VCaP (cell line): ENCODE measurements around the gene SMYD1.

Experiments used
- H3K27ac ChIP-seq: fragments of 450-650 bp; 2 replicates; pipeline ENCODE4 v1.5.1; 2017
- CTCF ChIP-seq: fragments of 450-650 bp; conservative IDR thresholded peaks from 2 replicates; pipeline ENCODE4 v1.5.1; 2017; ENCODE audit warnings: mild to moderate bottlenecking, moderate library complexity

Gene SMYD1

DNA sequence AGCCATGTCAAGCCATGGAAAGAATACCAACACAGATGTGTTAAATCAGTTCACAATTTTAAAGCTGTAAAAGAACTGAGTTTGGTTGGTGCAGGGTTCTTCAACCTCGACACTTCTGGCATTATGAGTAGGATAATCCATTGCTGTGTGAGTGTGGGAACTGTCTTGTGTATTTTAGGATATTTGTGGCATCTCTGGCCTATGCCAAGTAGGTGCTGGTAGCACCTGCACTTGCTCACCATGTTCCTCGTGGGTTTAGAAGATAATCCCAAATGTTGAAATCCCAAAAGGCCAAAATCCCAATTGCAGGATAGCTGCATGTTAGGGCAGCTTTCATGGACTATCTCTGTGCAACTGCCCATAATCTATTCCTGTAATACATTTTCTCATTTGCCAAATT, 15.8 kb upstream of the SMYD1 start:
- H3K27ac ChIP-seq, result no peak overlapping the region
- no peak for TF ChIP-seq CTCF

GRCh38 chr2:88053296-88053695, 14.3 kb upstream of the SMYD1 start:
- TF ChIP-seq CTCF, result no peak
- no peak overlapping the region for H3K27ac ChIP-seq

DNA sequence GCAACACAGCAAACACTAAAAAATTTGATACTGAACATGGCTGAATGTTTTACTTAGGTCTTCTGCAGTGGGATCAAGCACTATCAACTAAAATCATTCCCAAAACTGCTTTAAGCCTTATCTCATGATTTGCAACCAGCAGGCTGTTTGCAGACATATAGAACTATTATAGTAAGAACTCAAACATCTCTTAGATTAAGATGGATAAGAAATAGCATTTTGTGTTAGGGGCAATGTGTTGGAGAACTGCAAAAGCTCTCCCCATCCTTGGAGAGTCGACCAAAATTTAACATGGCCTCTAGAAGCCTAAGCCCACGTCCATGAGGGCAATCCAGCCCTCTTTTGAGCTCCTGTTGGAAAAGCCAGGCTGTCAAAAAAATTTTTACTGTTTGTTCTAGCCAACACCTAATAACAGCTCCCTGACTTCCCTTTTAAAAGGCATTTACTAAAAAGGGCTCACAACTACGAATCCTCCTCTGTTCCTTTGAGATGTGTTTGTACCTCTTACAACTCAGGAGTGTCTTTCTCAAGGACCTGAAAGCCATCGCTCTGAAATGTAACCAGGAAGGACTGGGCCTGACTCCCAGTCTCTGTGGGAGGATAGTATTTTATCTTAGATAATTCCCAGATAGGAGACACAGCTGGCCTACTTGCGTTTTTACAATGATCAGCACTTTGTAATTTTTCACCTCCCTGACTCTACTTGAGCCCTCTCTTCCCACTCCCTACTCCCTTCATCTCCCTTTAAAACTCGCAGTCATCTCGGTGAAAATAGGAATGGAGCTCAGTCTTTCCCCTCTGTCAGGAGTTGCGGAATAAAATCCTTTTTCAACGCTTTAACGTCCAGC, 13.5 kb upstream of the SMYD1 start:
- no peak overlapping the region; the same call in 1 of the 2 replicates for H3K27ac ChIP-seq

DNA sequence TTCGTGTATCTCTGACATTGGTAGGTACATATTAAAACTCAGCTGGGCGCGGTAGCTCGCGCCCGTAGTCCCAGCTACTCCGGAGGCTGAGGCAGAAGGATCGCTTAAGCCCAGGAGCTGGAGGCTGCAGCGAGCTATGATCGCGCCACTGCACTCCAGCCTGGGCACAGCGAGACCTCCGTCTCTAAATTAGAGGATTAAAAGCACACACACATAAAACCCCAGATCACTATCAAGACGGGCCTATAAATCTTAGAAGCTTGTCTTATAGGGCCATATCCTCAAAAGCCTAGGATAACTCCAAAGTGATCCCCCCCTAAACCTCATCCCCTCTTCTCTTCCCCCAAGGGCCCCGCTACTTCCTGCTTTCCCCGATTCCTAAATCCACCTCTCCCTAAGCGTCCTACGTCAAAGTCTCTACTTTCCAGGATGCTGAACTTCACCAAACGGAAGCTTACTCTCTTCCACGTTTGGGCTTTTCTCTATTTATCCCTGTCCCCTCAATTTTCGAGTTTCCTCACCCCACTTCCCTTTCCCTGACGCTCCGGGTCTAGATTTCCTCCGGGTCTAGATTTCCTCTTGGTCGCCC, 12.7 kb upstream of the SMYD1 start:
- peak overlapping the region; percentile 87 for H3K27ac ChIP-seq
- TF ChIP-seq CTCF, result no peak

More for the DNA sequence above, 13.5 kb upstream of the SMYD1 start:
- no peak for TF ChIP-seq CTCF

DNA sequence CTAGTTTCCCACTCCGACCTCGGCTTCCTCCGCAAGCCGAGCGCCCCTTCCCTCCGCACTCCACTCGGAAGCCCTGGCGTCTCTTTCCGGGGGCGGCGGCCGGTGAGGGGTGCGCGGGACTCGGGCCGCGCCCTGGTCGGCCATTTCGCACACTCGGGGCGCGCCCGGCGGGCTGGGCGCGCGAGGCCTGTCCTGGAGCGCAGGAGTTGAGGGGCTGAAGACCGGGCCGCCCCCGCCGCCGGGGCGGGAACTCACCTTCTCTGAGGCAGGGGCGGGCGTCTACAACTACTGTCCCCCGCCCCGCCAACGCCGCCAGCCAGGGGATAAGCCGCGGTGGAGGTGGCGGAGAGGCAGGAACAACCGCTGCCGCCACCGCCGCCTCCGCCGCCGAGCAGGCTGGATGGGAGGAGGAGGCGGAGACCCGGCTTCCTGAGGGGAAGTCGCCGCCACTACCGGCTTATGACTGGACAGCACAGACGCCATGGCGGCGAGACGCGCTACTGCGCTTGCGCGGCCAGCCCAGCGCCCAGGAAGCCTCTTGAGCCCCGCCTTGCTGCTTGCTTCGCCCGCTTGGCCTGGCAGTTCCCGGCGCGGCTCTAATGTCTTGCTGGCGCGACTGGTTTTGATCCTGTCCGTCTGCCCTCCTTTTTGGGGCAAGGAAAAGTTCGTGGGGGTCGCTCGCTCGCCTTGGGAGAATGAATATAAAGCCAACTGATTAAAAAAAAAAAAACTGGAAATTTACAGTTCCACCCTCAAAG, 12.1 kb upstream of the SMYD1 start, which contains the start of gene KRCC1:
KRCC1 (minus strand) TSS at position 413 of the 758 bp plus-strand sequence. CDS start 27,220 bp downstream, outside the sequence.
- H3K27ac ChIP-seq, result peak within 1 kb of the TSS; percentile 87
- no peak for TF ChIP-seq CTCF

DNA sequence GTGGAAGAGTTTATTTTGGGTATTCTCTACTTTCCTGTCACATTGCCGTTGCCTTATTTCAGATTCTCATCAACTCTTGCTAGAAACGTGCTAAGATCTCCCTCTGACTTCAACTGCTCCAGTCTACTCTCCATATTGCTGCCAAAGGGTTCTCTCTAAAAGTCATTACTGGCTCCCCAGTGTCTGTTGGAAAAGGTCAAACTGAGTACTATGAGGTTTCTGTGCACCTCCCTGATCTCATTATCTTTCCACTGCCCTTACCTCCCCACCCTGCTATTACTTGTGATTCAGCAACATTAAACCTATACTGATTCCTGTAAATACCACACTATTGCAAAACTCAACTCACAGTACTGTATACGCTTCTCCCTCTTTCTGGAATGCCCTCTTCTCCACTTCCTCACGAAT, 10.2 kb upstream of the SMYD1 start:
- H3K27ac ChIP-seq, result no peak overlapping the region
- no peak for TF ChIP-seq CTCF

GRCh38 chr2:88058191-88058590, 9.4 kb upstream of the SMYD1 start:
- TF ChIP-seq CTCF, result no peak
- H3K27ac ChIP-seq, result no peak overlapping the region
